ENCODE data around the gene DDX54.

DNA sequence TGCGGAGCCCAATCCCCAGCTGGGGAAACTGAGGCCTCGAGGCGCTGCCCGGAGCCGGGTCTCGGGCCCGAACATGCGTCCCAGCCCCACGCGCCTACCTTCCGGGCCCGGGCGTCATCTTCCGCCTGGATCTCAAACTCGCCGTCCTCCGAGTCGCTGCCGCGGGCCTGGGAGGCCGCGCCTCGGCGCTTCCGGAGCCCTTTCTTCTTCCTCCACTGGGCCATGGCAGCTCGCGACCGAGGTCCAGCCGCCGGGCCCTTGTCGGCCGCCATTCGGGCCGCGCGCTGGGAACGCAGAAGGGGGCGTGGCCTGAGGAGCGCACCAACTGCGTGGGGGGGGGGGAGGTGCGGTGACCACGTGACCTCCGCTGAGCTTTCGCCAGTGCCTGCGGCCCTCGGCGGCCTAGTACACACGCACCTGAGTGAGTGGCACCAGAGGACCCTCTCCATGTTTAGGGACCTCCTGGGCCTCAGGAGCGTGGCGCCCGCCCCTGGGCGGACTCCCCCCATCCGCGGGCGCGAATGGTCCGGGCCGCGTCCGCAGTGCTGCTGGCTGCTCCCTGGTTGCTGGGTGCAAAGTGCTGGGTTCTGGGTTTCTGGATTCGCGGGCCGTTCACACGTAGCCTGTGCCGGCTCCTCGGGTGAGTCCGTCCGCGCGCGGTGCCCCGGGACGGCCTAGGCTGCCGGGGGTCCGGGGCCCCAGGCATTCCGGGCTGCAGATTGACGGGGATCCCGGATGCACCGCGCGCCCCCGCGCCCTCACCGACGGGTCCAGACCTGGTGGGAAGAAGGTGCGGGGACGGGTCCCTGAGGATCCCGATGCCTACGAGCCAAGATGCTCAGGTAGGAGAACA lies at the start of gene DDX54, which contains the start of gene RITA1:
- TF ChIP-seq POLR2A (IDR thresholded peaks at IDR 0.05) (peak in 1 of 2 donors; percentile 60), POLR2AphosphoS5 (IDR thresholded peaks at IDR 0.05) (peak in 2 of 3 donors; percentile 79 to 90), EP300 (IDR thresholded peaks at IDR 0.05) (no peak)
- TF ChIP-seq, protein P1, sequence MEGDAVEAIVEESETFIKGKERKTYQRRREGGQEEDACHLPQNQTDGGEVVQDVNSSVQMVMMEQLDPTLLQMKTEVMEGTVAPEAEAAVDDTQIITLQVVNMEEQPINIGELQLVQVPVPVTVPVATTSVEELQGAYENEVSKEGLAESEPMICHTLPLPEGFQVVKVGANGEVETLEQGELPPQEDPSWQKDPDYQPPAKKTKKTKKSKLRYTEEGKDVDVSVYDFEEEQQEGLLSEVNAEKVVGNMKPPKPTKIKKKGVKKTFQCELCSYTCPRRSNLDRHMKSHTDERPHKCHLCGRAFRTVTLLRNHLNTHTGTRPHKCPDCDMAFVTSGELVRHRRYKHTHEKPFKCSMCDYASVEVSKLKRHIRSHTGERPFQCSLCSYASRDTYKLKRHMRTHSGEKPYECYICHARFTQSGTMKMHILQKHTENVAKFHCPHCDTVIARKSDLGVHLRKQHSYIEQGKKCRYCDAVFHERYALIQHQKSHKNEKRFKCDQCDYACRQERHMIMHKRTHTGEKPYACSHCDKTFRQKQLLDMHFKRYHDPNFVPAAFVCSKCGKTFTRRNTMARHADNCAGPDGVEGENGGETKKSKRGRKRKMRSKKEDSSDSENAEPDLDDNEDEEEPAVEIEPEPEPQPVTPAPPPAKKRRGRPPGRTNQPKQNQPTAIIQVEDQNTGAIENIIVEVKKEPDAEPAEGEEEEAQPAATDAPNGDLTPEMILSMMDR (IDR thresholded peaks at IDR 0.05): no peak

Data from suprapubic skin (tissue), 4 donors.